IPS DF 6.9 (cell line): ENCODE data around the gene PCYT1B.
A peak's percentile ranks its signal among the peaks of the same experiment; 100 is the strongest.
"Not testable (repeated sequence)": the region's sequence is repeated elsewhere in the genome, so short reads cannot be mapped to it uniquely, and the experiment has no call there.

Source experiments
- DNase-seq: peaks from one replicate; pipeline ENCODE4 v3.0.0-alpha.2; 2013; ENCODE audit warnings: low read depth, low spot score
- H3K27ac ChIP-seq: one replicate; pipeline ENCODE4 v1.5.1; 2013; ENCODE audit warnings: low read length, control low read depth
- H3K27me3 ChIP-seq: 2 replicates; pipeline ENCODE4 v1.6.1; 2013; ENCODE audit warnings: mild to moderate bottlenecking, low read length; ENCODE audit not compliant: control insufficient read depth, insufficient read depth
- H3K36me3 ChIP-seq: 2 replicates; pipeline ENCODE4 v1.6.1; 2013; ENCODE audit warnings: low read length; ENCODE audit not compliant: control insufficient read depth, insufficient read depth
- H3K4me1 ChIP-seq: 2 replicates; pipeline ENCODE4 v1.6.1; 2013; ENCODE audit warnings: low read length; ENCODE audit not compliant: control insufficient read depth, insufficient read depth
- H3K4me3 ChIP-seq: 2 replicates; pipeline ENCODE4 v1.5.1; 2013; ENCODE audit warnings: mild to moderate bottlenecking, low read length
- H3K9me3 ChIP-seq: 2 replicates; pipeline ENCODE4 v1.6.1; 2013; ENCODE audit warnings: low read length, inconsistent platforms; ENCODE audit not compliant: control insufficient read depth, insufficient read depth
- WGBS: extraction: QIAGEN DNeasy Blood & Tissue Kit; methylation state at CpG from one replicate; pipeline ENCODE4 v1.1.7; 2013; ENCODE audit warnings: mixed read lengths, missing lambda C conversion rate; ENCODE audit not compliant: insufficient read length, insufficient coverage; 5-methylcytosine and 5-hydroxymethylcytosine counted together

PCYT1B gene

GRCh38 chrX:24646006-24646405 lies 1.1 kb downstream of the PCYT1B start:
- Histone ChIP-seq H3K9me3 (no peaks in the 10 kb centered on the region), H3K36me3 (no peaks in the 10 kb centered on the region), H3K4me3 (peak overlapping the region; percentile 31; the same call in 1 of the 2 replicates), H3K4me1 (no peaks in the 10 kb centered on the region), H3K27ac (no peak overlapping the region), H3K27me3 (no peaks in the 10 kb centered on the region)
- DNase-seq: no peak
- WGBS: no CpG with 5 or more reads among the region's 10 CpGs

- Histone ChIP-seq H3K27ac (no peak overlapping the region), H3K27me3 (no peaks in the 10 kb centered on the region), H3K9me3 (no peaks in the 10 kb centered on the region), H3K4me3 (no peak overlapping the region), H3K36me3 (no peaks in the 10 kb centered on the region), H3K4me1 (no peaks in the 10 kb centered on the region)
- no peak for DNase-seq
Observed at GRCh38 chrX:24643116-24643515, 4.0 kb downstream of the PCYT1B start.

DNA sequence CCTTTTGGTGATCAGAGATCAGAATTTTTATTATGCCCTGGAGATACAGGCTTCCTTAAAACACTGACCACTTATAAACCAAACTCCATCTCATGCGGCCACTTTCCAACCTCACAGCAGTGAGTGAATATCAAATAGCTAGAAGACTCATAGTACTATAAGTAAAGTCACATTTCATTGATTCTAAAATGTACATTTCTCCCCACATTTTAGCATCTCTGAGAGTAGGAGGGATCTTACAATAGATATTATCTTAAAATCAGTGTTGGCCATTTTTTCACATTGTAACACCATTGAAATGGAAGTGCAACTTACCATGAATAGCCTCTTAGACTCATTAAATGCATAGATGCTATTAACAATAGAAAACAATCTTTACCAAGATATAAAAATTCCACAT lies 17.4 kb downstream of the PCYT1B start:
- Histone ChIP-seq H3K9me3 (no peaks in the 10 kb centered on the region), H3K4me1 (no peaks in the 10 kb centered on the region), H3K4me3 (no peak overlapping the region), H3K27me3 (no peaks in the 10 kb centered on the region), H3K36me3 (no peaks in the 10 kb centered on the region), H3K27ac (no peak overlapping the region)
- no CpG with 5 or more reads among the region's 1 CpG for WGBS
- no peak for DNase-seq

DNA sequence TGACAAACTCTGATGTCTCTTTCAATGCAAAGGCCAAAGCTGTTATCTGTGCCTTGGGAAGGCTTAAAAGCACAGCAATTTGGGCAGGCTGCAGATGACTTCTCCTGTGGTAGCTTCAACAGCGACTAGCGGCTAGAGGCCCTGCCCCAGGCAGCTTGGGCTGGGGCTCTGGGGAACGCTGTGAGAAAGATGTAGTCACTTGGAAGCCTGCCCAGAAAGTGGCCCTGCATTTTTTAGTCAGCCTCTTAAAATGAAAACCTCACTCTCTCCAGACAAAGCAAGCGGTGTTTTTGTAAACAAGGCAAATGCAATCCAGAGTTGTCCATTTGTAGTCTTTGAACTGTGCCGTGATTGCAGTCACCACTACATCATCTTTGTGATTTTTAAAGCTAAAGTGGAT lies 27.5 kb downstream of the PCYT1B start:
- H3K4me3 ChIP-seq: no peak overlapping the region
- H3K36me3 ChIP-seq: no peaks in the 10 kb centered on the region
- no peak overlapping the region for H3K27ac ChIP-seq
- H3K9me3 ChIP-seq: no peaks in the 10 kb centered on the region
- no peaks in the 10 kb centered on the region for H3K27me3 ChIP-seq
- no CpG with 5 or more reads among the region's 5 CpGs for WGBS
- no peak for DNase-seq
- H3K4me1 ChIP-seq: no peaks in the 10 kb centered on the region

- Histone ChIP-seq H3K9me3 (no peaks in the 10 kb centered on the region), H3K27ac (no peak overlapping the region), H3K27me3 (no peaks in the 10 kb centered on the region), H3K4me1 (no peaks in the 10 kb centered on the region), H3K4me3 (no peak overlapping the region), H3K36me3 (no peaks in the 10 kb centered on the region)
- DNase-seq: no peak
- no CpG with 5 or more reads among the region's 1 CpG for WGBS
Observed at GRCh38 chrX:24610516-24610915, 36.6 kb downstream of the PCYT1B start.

DNA sequence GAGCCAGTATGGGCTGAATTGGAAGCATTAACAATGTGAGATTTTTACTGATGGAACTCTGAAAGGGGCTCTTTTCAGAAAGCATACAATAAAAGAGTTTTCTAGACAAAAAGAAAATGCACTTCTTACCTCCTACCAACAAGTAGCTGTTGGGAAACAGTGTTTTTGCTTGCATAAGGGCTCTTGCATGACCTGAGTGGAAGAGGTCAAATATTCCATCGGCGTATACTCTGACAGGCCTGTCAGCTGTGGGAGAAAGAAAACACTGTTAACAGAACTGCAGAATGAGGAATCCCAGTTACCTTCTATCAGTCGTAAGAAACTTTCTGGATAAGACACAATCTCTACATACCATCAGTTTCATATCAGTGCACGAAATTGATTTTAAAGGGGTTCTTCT lies 39.5 kb downstream of the PCYT1B start:
- Histone ChIP-seq H3K27me3 (no peaks in the 10 kb centered on the region), H3K9me3 (no peaks in the 10 kb centered on the region), H3K27ac (no peak overlapping the region), H3K36me3 (no peaks in the 10 kb centered on the region), H3K4me3 (no peak overlapping the region), H3K4me1 (no peaks in the 10 kb centered on the region)
- WGBS: no CpG with 5 or more reads among the region's 4 CpGs
- DNase-seq: no peak

- H3K27ac ChIP-seq, H3K27me3 ChIP-seq, H3K9me3 ChIP-seq, DNase-seq, H3K4me1 ChIP-seq, H3K4me3 ChIP-seq, H3K36me3 ChIP-seq: not testable (repeated sequence)
- WGBS: no CpG with 5 or more reads among the region's 3 CpGs
Observed at GRCh38 chrX:24605941-24606340, 41.2 kb downstream of the PCYT1B start.

DNA sequence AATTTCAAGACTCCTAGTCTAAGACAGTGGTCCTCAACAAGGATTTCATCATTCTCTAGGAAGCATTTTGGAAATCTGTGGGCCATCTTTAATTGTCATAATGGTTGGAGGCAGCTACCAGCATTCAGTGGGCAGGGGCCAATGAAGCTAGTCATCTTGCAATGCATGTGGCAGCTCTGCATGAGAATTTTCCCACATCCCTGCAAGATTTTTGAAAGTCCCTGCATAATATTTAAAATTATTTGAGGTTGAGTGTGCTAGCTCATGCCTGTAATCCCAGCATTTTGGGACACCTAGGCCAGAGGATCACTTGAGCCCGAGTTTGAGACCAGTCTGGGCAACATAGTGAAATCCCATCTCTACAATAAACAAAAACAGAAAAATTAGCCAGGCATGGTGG lies 44.0 kb downstream of the PCYT1B start:
- no peak for DNase-seq
- no CpG with 5 or more reads among the region's 1 CpG for WGBS
- Histone ChIP-seq H3K36me3 (no peaks in the 10 kb centered on the region), H3K9me3 (no peaks in the 10 kb centered on the region), H3K27ac (no peak overlapping the region), H3K4me1 (no peaks in the 10 kb centered on the region), H3K27me3 (no peaks in the 10 kb centered on the region), H3K4me3 (no peak overlapping the region)

DNA sequence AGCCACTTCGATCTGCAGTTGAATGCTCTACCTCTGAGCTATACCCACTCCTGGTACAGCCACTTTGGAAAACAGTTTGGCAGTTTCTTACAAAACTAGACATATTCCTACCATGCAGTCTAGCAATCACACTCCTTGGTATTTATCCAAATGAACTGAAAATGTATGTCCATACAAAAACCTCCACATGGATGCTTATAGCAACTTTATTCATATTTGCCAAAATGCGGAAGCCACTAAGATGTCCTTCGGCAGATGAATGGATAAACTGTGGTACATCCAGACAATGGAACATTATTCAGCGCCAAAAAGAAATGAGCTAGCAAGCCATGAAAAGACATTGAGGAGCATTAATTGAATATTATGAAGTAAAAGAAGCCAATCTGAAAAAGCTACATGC lies 45.3 kb downstream of the PCYT1B start:
- Histone ChIP-seq H3K9me3 (no peaks in the 10 kb centered on the region), H3K4me1 (no peaks in the 10 kb centered on the region), H3K27ac (no peak overlapping the region), H3K36me3 (no peaks in the 10 kb centered on the region), H3K27me3 (no peaks in the 10 kb centered on the region), H3K4me3 (no peak overlapping the region)
- no CpG with 5 or more reads among the region's 4 CpGs for WGBS
- no peak for DNase-seq

- WGBS: no CpG with 5 or more reads among the region's 4 CpGs
- Histone ChIP-seq H3K27ac (no peak overlapping the region), H3K4me1 (no peaks in the 10 kb centered on the region), H3K4me3 (no peak overlapping the region), H3K36me3 (no peaks in the 10 kb centered on the region), H3K9me3 (no peaks in the 10 kb centered on the region), H3K27me3 (no peaks in the 10 kb centered on the region)
- no peak for DNase-seq
Observed at GRCh38 chrX:24594501-24594900, 52.6 kb downstream of the PCYT1B start.

GRCh38 chrX:24590111-24590510 lies 57.0 kb downstream of the PCYT1B start:
- Histone ChIP-seq H3K4me1 (no peaks in the 10 kb centered on the region), H3K27me3 (no peaks in the 10 kb centered on the region), H3K27ac (no peak overlapping the region), H3K36me3 (no peaks in the 10 kb centered on the region; the same call in 1 of the 2 replicates), H3K9me3 (no peaks in the 10 kb centered on the region), H3K4me3 (no peak overlapping the region)
- no CpG with 5 or more reads among the region's 5 CpGs for WGBS
- no peak for DNase-seq
